Neural cell (in vitro differentiated cells): Measurements from ENCODE around the gene TRIM37. TPM values are rescaled to one million over a fixed set of nuclear protein-coding genes. Genes with fewer than 3 reads are reported as not detected.

Experiments used
- H2AFZ ChIP-seq: fragments of 200-600, 300-800 bp; sonication (generic), shearing (Covaris generic); 2 replicates; pipeline ENCODE4 v1.6.0; 2014; ENCODE audit warnings: low read depth, mild to moderate bottlenecking, antibody characterized with exemption, low read length, moderate library complexity
- H3F3A ChIP-seq: fragments of 200-600 bp; shearing (Covaris generic); 2 replicates; pipeline ENCODE4 v1.6.1; 2016; ENCODE audit warnings: mild to moderate bottlenecking, moderate library complexity, mixed read lengths, antibody characterized with exemption, low read length; ENCODE audit not compliant: insufficient read depth, poor library complexity, severe bottlenecking
- H3K27ac ChIP-seq: fragments of 200-600, 300-800 bp; sonication (generic), shearing (Covaris generic); 2 replicates; pipeline ENCODE4 v1.5.1; 2014; ENCODE audit warnings: mild to moderate bottlenecking, low read length, moderate library complexity
- H3K27me3 ChIP-seq: fragments of 300-800, 200-600 bp; sonication (generic), shearing (Covaris generic); 2 replicates; pipeline ENCODE4 v1.6.0; 2014; ENCODE audit warnings: mild to moderate bottlenecking, low read depth, low read length, moderate library complexity; ENCODE audit not compliant: insufficient read depth
- H3K36me3 ChIP-seq: fragments of 300-800, 200-600 bp; sonication (generic), shearing (Covaris generic); 2 replicates; pipeline ENCODE4 v1.5.1; 2014; ENCODE audit warnings: mild to moderate bottlenecking, antibody characterized with exemption, low read length, moderate library complexity; ENCODE audit not compliant: insufficient read depth
- H3K4me2 ChIP-seq: fragments of 300-800, 200-600 bp; sonication (generic), shearing (Covaris generic); 2 replicates; pipeline ENCODE4 v1.6.0; 2014; ENCODE audit warnings: mild to moderate bottlenecking, low read length
- H3K4me3 ChIP-seq: fragments of 300-800, 200-600 bp; sonication (generic), shearing (Covaris generic); 2 replicates; pipeline ENCODE4 v1.5.1; 2014; ENCODE audit warnings: mild to moderate bottlenecking, low read length, moderate library complexity
- H3K79me2 ChIP-seq: fragments of 200-600 bp; shearing (Covaris generic); replicated peaks from 2 replicates; pipeline ENCODE4 v1.6.0; 2014; ENCODE audit warnings: mild to moderate bottlenecking, low read length, moderate library complexity; ENCODE audit not compliant: insufficient read depth
- H3K9ac ChIP-seq: fragments of 300-800, 200-600 bp; sonication (generic), shearing (Covaris generic); 2 replicates; pipeline ENCODE4 v1.6.1; 2016; ENCODE audit warnings: mild to moderate bottlenecking, low read length, mixed read lengths
- H3K9me2 ChIP-seq: fragments of 200-600 bp; shearing (Covaris generic); 2 replicates; pipeline ENCODE4 v1.6.1; 2016; ENCODE audit warnings: mild to moderate bottlenecking, low read length, mixed read lengths; ENCODE audit not compliant: insufficient read depth
- H3K9me3 ChIP-seq: fragments of 200-600, 300-800 bp; sonication (generic), shearing (Covaris generic); 2 replicates; pipeline ENCODE4 v1.6.1; 2016; ENCODE audit warnings: mild to moderate bottlenecking, mixed run types, low read length, moderate library complexity, mixed read lengths
- H4K20me1 ChIP-seq: fragments of 200-600 bp; shearing (Covaris generic); 2 replicates; pipeline ENCODE4 v1.6.1; 2016; ENCODE audit warnings: mild to moderate bottlenecking, mixed run types; ENCODE audit not compliant: insufficient read depth
- EP300 ChIP-seq: fragments of 450-650 bp; conservative IDR thresholded peaks from 2 replicates; pipeline ENCODE4 v1.6.1; 2014; ENCODE audit warnings: antibody characterized with exemption, mild to moderate bottlenecking, moderate library complexity; ENCODE audit not compliant: poor library complexity, severe bottlenecking
- EZH2 ChIP-seq: fragments of 200-600, 300-800 bp; shearing (Covaris generic), sonication (generic); IDR thresholded peaks from 2 replicates; pipeline ENCODE4 v1.6.1; 2014; ENCODE audit warnings: antibody characterized with exemption, low read length, borderline replicate concordance, mild to moderate bottlenecking; ENCODE audit not compliant: insufficient read depth, poor library complexity, severe bottlenecking
- MXI1 ChIP-seq: fragments of 450-650 bp; conservative IDR thresholded peaks from 2 replicates; pipeline ENCODE4 v1.6.1; 2014; ENCODE audit warnings: antibody characterized with exemption, mild to moderate bottlenecking; ENCODE audit not compliant: poor library complexity, severe bottlenecking
- POLR2AphosphoS5 ChIP-seq: IDR thresholded peaks from 2 replicates; pipeline ENCODE4 v1.6.1; 2012
- RAD21 ChIP-seq: fragments of 450-650 bp; conservative IDR thresholded peaks from 2 replicates; pipeline ENCODE4 v1.6.1; 2014; ENCODE audit warnings: antibody characterized with exemption, mild to moderate bottlenecking, moderate library complexity
- SMC3 ChIP-seq: fragments of 450-650 bp; conservative IDR thresholded peaks from 2 replicates; pipeline ENCODE4 v1.6.1; 2014; ENCODE audit warnings: antibody characterized with exemption, mild to moderate bottlenecking, moderate library complexity; ENCODE audit not compliant: poor library complexity
- TAF1 ChIP-seq: IDR thresholded peaks from 2 replicates; pipeline ENCODE4 v1.6.1; 2012; ENCODE audit warnings: low read depth
- polyA plus RNA-seq: library from polyadenylated mRNA; depleted of rRNA; stranded (reverse); fragments of >200 nt; gene quantifications from 2 replicates; pipeline ENCODE4 v1.2.3, GENCODE V29; 2014
- TF ChIP-seq, protein P1 (sequence below): fragments of 450-650 bp; IDR thresholded peaks from 2 replicates; pipeline ENCODE4 v1.5.1; 2014; ENCODE audit warnings: antibody characterized with exemption, mild to moderate bottlenecking, moderate library complexity; ENCODE audit not compliant: poor library complexity, severe bottlenecking
- TF ChIP-seq, protein P2 (sequence below): IDR thresholded peaks from 2 replicates; pipeline ENCODE4 v1.6.1; 2012; ENCODE audit warnings: borderline replicate concordance

TRIM37 gene
- polyA plus RNA-seq, 1 donor from 2014 or later = 65.2 TPM

DNA sequence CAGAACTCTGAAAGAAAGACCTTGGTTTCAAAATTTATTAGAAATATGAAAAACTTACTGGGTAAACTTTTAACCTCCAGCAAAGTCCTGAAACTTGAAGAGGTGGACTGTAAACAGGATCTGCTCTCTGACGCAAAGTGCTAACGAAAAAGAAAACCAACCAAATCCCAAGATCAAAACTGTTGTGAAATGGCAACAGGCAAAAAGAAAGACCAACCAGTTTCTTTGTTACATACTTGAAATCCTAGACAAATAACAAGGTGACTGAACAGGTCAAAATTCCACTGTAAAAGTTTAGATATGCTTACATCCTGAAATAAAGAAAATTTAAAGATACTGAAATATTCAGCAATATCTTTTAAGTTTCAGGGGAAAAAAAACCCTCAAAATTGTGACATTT is 44.2 kb downstream of the TRIM37 start:
- no peak overlapping the region for H3K4me2 ChIP-seq
- H3K4me3 ChIP-seq = no peak overlapping the region
- no peaks in the 10 kb centered on the region for H3F3A ChIP-seq
- H4K20me1 ChIP-seq = no peaks in the 10 kb centered on the region
- no peak overlapping the region for H3K9ac ChIP-seq
- no peaks in the 10 kb centered on the region for H3K27me3 ChIP-seq
- H2AFZ ChIP-seq = no peak overlapping the region
- H3K9me3 ChIP-seq = no peaks in the 10 kb centered on the region
- H3K36me3 ChIP-seq = peaks cover 9% of the 10 kb centered on the region
- no peak overlapping the region for H3K27ac ChIP-seq
- H3K9me2 ChIP-seq = no peaks in the 10 kb centered on the region
- TF ChIP-seq MXI1 (no peak), RAD21 (no peak), EP300 (no peak), SMC3 (no peak), EZH2 (no peak), TAF1 (no peak), POLR2AphosphoS5 (no peak)
- TF ChIP-seq, protein P1, sequence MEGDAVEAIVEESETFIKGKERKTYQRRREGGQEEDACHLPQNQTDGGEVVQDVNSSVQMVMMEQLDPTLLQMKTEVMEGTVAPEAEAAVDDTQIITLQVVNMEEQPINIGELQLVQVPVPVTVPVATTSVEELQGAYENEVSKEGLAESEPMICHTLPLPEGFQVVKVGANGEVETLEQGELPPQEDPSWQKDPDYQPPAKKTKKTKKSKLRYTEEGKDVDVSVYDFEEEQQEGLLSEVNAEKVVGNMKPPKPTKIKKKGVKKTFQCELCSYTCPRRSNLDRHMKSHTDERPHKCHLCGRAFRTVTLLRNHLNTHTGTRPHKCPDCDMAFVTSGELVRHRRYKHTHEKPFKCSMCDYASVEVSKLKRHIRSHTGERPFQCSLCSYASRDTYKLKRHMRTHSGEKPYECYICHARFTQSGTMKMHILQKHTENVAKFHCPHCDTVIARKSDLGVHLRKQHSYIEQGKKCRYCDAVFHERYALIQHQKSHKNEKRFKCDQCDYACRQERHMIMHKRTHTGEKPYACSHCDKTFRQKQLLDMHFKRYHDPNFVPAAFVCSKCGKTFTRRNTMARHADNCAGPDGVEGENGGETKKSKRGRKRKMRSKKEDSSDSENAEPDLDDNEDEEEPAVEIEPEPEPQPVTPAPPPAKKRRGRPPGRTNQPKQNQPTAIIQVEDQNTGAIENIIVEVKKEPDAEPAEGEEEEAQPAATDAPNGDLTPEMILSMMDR = no peak
- TF ChIP-seq, protein P2, sequence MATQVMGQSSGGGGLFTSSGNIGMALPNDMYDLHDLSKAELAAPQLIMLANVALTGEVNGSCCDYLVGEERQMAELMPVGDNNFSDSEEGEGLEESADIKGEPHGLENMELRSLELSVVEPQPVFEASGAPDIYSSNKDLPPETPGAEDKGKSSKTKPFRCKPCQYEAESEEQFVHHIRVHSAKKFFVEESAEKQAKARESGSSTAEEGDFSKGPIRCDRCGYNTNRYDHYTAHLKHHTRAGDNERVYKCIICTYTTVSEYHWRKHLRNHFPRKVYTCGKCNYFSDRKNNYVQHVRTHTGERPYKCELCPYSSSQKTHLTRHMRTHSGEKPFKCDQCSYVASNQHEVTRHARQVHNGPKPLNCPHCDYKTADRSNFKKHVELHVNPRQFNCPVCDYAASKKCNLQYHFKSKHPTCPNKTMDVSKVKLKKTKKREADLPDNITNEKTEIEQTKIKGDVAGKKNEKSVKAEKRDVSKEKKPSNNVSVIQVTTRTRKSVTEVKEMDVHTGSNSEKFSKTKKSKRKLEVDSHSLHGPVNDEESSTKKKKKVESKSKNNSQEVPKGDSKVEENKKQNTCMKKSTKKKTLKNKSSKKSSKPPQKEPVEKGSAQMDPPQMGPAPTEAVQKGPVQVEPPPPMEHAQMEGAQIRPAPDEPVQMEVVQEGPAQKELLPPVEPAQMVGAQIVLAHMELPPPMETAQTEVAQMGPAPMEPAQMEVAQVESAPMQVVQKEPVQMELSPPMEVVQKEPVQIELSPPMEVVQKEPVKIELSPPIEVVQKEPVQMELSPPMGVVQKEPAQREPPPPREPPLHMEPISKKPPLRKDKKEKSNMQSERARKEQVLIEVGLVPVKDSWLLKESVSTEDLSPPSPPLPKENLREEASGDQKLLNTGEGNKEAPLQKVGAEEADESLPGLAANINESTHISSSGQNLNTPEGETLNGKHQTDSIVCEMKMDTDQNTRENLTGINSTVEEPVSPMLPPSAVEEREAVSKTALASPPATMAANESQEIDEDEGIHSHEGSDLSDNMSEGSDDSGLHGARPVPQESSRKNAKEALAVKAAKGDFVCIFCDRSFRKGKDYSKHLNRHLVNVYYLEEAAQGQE = no peak
- peaks cover 4% of the 10 kb centered on the region for H3K79me2 ChIP-seq

DNA sequence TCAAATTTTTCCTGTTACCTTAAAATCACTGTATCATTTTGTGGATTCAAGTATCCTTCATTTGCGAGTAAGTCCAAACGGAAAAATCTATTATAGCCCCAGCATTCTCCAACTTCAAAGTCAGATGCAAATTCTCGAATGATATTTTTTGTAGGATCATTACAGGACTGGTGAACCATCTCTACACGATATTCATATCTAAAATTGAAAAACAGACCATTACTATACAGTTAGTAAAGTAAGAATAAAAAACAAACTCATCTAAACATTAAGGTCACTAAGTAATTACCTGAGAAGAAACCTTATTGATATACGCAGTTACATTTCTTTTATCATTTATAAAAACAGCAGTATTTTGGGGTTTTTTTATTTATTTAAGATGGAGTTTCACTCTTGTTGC is 49.8 kb downstream of the TRIM37 start:
- Histone ChIP-seq H3K9me2 (no peaks in the 10 kb centered on the region), H3K4me2 (no peak overlapping the region), H3K27ac (no peak overlapping the region), H3K9me3 (no peaks in the 10 kb centered on the region), H3F3A (no peaks in the 10 kb centered on the region), H3K4me3 (no peak overlapping the region), H2AFZ (no peak overlapping the region), H3K27me3 (no peaks in the 10 kb centered on the region), H3K36me3 (peaks cover 9% of the 10 kb centered on the region), H3K79me2 (no peaks in the 10 kb centered on the region), H3K9ac (no peak overlapping the region), H4K20me1 (no peaks in the 10 kb centered on the region)
- TF ChIP-seq EP300 (no peak), SMC3 (no peak), EZH2 (no peak), TAF1 (no peak), POLR2AphosphoS5 (no peak), RAD21 (no peak), MXI1 (no peak)
- TF ChIP-seq, protein P2 = no peak
- TF ChIP-seq, protein P1 = no peak
